Measurements from ENCODE around the gene COBL.

The COBL gene

GRCh38 chr7:50988465-50988864 lies 328.1 kb downstream of the COBL start:
- CTCF ChIA-PET = no interaction called here
- TF ChIP-seq L3MBTL2 (conservative IDR thresholded peaks at IDR 0.05) (no peak), FOXK2 (IDR thresholded peaks at IDR 0.05) (no peak), SP1 (IDR thresholded peaks at IDR 0.05) (no peak), SUZ12 (IDR thresholded peaks at IDR 0.05) (no peak), HDGF (IDR thresholded peaks at IDR 0.05; ENCODE audit: borderline replicate concordance) (no peak), ELF4 (IDR thresholded peaks at IDR 0.05) (no peak), LEF1 (IDR thresholded peaks at IDR 0.05; ENCODE audit: borderline replicate concordance) (no peak), FOXM1 (IDR thresholded peaks at IDR 0.05; ENCODE audit: borderline replicate concordance) (no peak), CTBP1 (IDR thresholded peaks at IDR 0.05; ENCODE audit: borderline replicate concordance) (no peak), FOXA1 (IDR thresholded peaks at IDR 0.05) (no peak), BHLHE40 (IDR thresholded peaks at IDR 0.05; ENCODE audit: borderline replicate concordance) (no peak), NFRKB (IDR thresholded peaks at IDR 0.05) (no peak), ZNF384 (IDR thresholded peaks at IDR 0.05) (no peak)
- no peak for DNase-seq (ENCODE audit: extremely low spot score)
- POLR2A ChIA-PET = no interaction called here

- TF ChIP-seq SP1 (IDR thresholded peaks at IDR 0.05) (no peak), HDGF (IDR thresholded peaks at IDR 0.05; ENCODE audit: borderline replicate concordance) (no peak), FOXK2 (IDR thresholded peaks at IDR 0.05) (no peak), NFRKB (IDR thresholded peaks at IDR 0.05) (no peak), SUZ12 (IDR thresholded peaks at IDR 0.05) (no peak), FOXM1 (IDR thresholded peaks at IDR 0.05; ENCODE audit: borderline replicate concordance) (no peak), ELF4 (IDR thresholded peaks at IDR 0.05) (no peak), PKNOX1 (IDR thresholded peaks at IDR 0.05) (no peak), BHLHE40 (IDR thresholded peaks at IDR 0.05; ENCODE audit: borderline replicate concordance) (no peak), ZNF384 (IDR thresholded peaks at IDR 0.05) (no peak), CTBP1 (IDR thresholded peaks at IDR 0.05; ENCODE audit: borderline replicate concordance) (no peak), LEF1 (IDR thresholded peaks at IDR 0.05; ENCODE audit: borderline replicate concordance) (no peak), L3MBTL2 (conservative IDR thresholded peaks at IDR 0.05) (no peak), ARNT (IDR thresholded peaks at IDR 0.05) (no peak), FOXA1 (IDR thresholded peaks at IDR 0.05) (no peak), TARDBP (IDR thresholded peaks at IDR 0.05) (no peak)
- CTCF ChIA-PET = no interaction called here
- POLR2A ChIA-PET = no interaction called here
- no peak for DNase-seq (ENCODE audit: extremely low spot score)
These were observed 331.5 kb downstream of the COBL start for GRCh38 chr7:50985096-50985495.

GRCh38 chr7:50983850-50984249 lies 332.8 kb downstream of the COBL start:
- DNase-seq (ENCODE audit: extremely low spot score) = no peak
- TF ChIP-seq NFRKB (IDR thresholded peaks at IDR 0.05) (no peak), FOXA1 (IDR thresholded peaks at IDR 0.05) (no peak), ZNF384 (IDR thresholded peaks at IDR 0.05) (no peak), BHLHE40 (IDR thresholded peaks at IDR 0.05; ENCODE audit: borderline replicate concordance) (no peak), CTBP1 (IDR thresholded peaks at IDR 0.05; ENCODE audit: borderline replicate concordance) (no peak), FOXK2 (IDR thresholded peaks at IDR 0.05) (no peak), FOXM1 (IDR thresholded peaks at IDR 0.05; ENCODE audit: borderline replicate concordance) (no peak), SP1 (IDR thresholded peaks at IDR 0.05) (no peak), L3MBTL2 (conservative IDR thresholded peaks at IDR 0.05) (no peak), SUZ12 (IDR thresholded peaks at IDR 0.05) (no peak), ELF4 (IDR thresholded peaks at IDR 0.05) (no peak), TARDBP (IDR thresholded peaks at IDR 0.05) (no peak), LEF1 (IDR thresholded peaks at IDR 0.05; ENCODE audit: borderline replicate concordance) (no peak), HDGF (IDR thresholded peaks at IDR 0.05; ENCODE audit: borderline replicate concordance) (no peak), ARNT (IDR thresholded peaks at IDR 0.05) (no peak), PKNOX1 (IDR thresholded peaks at IDR 0.05) (no peak)
- ChIA-PET CTCF (no interaction called here), POLR2A (no interaction called here)

GRCh38 chr7:50982626-50983025 lies 334.0 kb downstream of the COBL start:
- POLR2A ChIA-PET = no interaction called here

GRCh38 chr7:50981743-50982142 lies 334.9 kb downstream of the COBL start:
- TF ChIP-seq SP1 (IDR thresholded peaks at IDR 0.05) (no peak), ELF4 (IDR thresholded peaks at IDR 0.05) (no peak), HDGF (IDR thresholded peaks at IDR 0.05; ENCODE audit: borderline replicate concordance) (no peak), TARDBP (IDR thresholded peaks at IDR 0.05) (no peak), ARNT (IDR thresholded peaks at IDR 0.05) (no peak), SUZ12 (IDR thresholded peaks at IDR 0.05) (no peak), PKNOX1 (IDR thresholded peaks at IDR 0.05) (no peak), FOXM1 (IDR thresholded peaks at IDR 0.05; ENCODE audit: borderline replicate concordance) (no peak), NFRKB (IDR thresholded peaks at IDR 0.05) (no peak), FOXK2 (IDR thresholded peaks at IDR 0.05) (no peak), LEF1 (IDR thresholded peaks at IDR 0.05; ENCODE audit: borderline replicate concordance) (no peak), CTBP1 (IDR thresholded peaks at IDR 0.05; ENCODE audit: borderline replicate concordance) (no peak), BHLHE40 (IDR thresholded peaks at IDR 0.05; ENCODE audit: borderline replicate concordance) (no peak), L3MBTL2 (conservative IDR thresholded peaks at IDR 0.05) (no peak), FOXA1 (IDR thresholded peaks at IDR 0.05) (no peak), ZNF384 (IDR thresholded peaks at IDR 0.05) (no peak)
- ChIA-PET CTCF (interaction anchor here (0.6 kb wide), 1 partner anchor 1374 kb away, joined by 3 read pairs; no protein-coding TSS in a partner anchor), POLR2A (no interaction called here)

More at GRCh38 chr7:50982626-50983025, 334.0 kb downstream of the COBL start:
- DNase-seq (ENCODE audit: extremely low spot score) = peak; percentile 24
- no peak for TF ChIP-seq CTBP1 (IDR thresholded peaks at IDR 0.05; ENCODE audit: borderline replicate concordance)
- no peak for TF ChIP-seq LEF1 (IDR thresholded peaks at IDR 0.05; ENCODE audit: borderline replicate concordance)
- TF ChIP-seq HDGF (IDR thresholded peaks at IDR 0.05; ENCODE audit: borderline replicate concordance) = no peak
- no peak for TF ChIP-seq ZNF384 (IDR thresholded peaks at IDR 0.05)
- CTCF ChIA-PET = no interaction called here

GRCh38 chr7:50980411-50980810 lies 336.2 kb downstream of the COBL start:
- no peak for TF ChIP-seq HDGF (IDR thresholded peaks at IDR 0.05; ENCODE audit: borderline replicate concordance)
- TF ChIP-seq TARDBP (IDR thresholded peaks at IDR 0.05) = no peak
- no peak for TF ChIP-seq LEF1 (IDR thresholded peaks at IDR 0.05; ENCODE audit: borderline replicate concordance)
- no peak for TF ChIP-seq ARNT (IDR thresholded peaks at IDR 0.05)
- TF ChIP-seq FOXK2 (IDR thresholded peaks at IDR 0.05) = no peak
- TF ChIP-seq SUZ12 (IDR thresholded peaks at IDR 0.05) = no peak
- TF ChIP-seq SP1 (IDR thresholded peaks at IDR 0.05) = no peak
- no peak for TF ChIP-seq PKNOX1 (IDR thresholded peaks at IDR 0.05)
- TF ChIP-seq BHLHE40 (IDR thresholded peaks at IDR 0.05; ENCODE audit: borderline replicate concordance) = no peak
- TF ChIP-seq L3MBTL2 (conservative IDR thresholded peaks at IDR 0.05) = no peak
- TF ChIP-seq NFRKB (IDR thresholded peaks at IDR 0.05) = no peak
- TF ChIP-seq FOXM1 (IDR thresholded peaks at IDR 0.05; ENCODE audit: borderline replicate concordance) = no peak
- no peak for TF ChIP-seq ZNF384 (IDR thresholded peaks at IDR 0.05)
- DNase-seq (ENCODE audit: extremely low spot score) = no peak
- ChIA-PET POLR2A (no interaction called here), CTCF (no interaction called here)

More at GRCh38 chr7:50981743-50982142, 334.9 kb downstream of the COBL start:
- DNase-seq (ENCODE audit: extremely low spot score) = no peak
